Adipose tissue (tissue), 3 donors: ENCODE data around the gene PLCL2. TPM values are rescaled to one million over a fixed set of nuclear protein-coding genes. Genes with fewer than 3 reads are reported as not detected.

Experiments used
- H3K27ac ChIP-seq: one replicate; pipeline ENCODE4 v1.5.1; 2013; ENCODE audit warnings: low read depth, low read length
- WGBS, 3 donors: extraction: QIAGEN DNeasy Blood & Tissue Kit; methylation state at CpG; one replicate each; pipeline ENCODE4 v1.1.7; 2013; 5-methylcytosine and 5-hydroxymethylcytosine counted together
- polyA plus RNA-seq, 3 donors: library from polyadenylated mRNA; stranded (reverse); fragments of 200-250 nt; gene quantifications; one replicate each; pipeline ENCODE4 v1.2.3, GENCODE V29; 2013
- donor health status: healthy with polysubstance abuse.
- donor health status: Bipolar disorder and iron deficiency.
- donor health status: healthy.

PLCL2 gene
- polyA plus RNA-seq, 3 donors = 3.3 to 7.2 (median 6.4) TPM

GRCh38 chr3:17021614-17022013, 136.9 kb downstream of the PLCL2 start:
- 86 to 90% (median 88%) methylated on average over 1 of the region's 1 CpG for WGBS, 3 donors
- no peak overlapping the region for H3K27ac ChIP-seq

GRCh38 chr3:17023006-17023664, 138.4 kb downstream of the PLCL2 start:
- H3K27ac ChIP-seq = no peak overlapping the region
- 63 to 80% (median 70%) methylated on average over 6 of the region's 6 CpGs for WGBS, 3 donors

- H3K27ac ChIP-seq = no peak overlapping the region
- WGBS, 3 donors = 78 to 92% (median 92%) methylated on average over 5 of the region's 5 CpGs
Measured at GRCh38 chr3:17025594-17026139, 140.9 kb downstream of the PLCL2 start.

- 48 to 85% (median 71%) methylated on average over 1 of the region's 1 CpG for WGBS, 3 donors
- no peak overlapping the region for H3K27ac ChIP-seq
Measured at GRCh38 chr3:17027318-17027717, 142.6 kb downstream of the PLCL2 start.

GRCh38 chr3:17028363-17028762, 143.6 kb downstream of the PLCL2 start:
- WGBS, 3 donors = 96 to 99% (median 97%) methylated on average over 4 of the region's 4 CpGs
- H3K27ac ChIP-seq = no peak overlapping the region

GRCh38 chr3:17030438-17030837, 145.7 kb downstream of the PLCL2 start:
- 54 to 61% (median 56%) methylated on average over 3 of the region's 3 CpGs for WGBS, 3 donors
- H3K27ac ChIP-seq = no peak overlapping the region

- no peak overlapping the region for H3K27ac ChIP-seq
- WGBS, 3 donors = 72 to 84% (median 75%) methylated on average over 4 of the region's 4 CpGs
Measured at GRCh38 chr3:17030956-17031652, 146.3 kb downstream of the PLCL2 start.

- WGBS, 3 donors = 32 to 55% (median 53%) methylated on average over 3 of the region's 3 CpGs
- H3K27ac ChIP-seq = no peak overlapping the region
Measured at GRCh38 chr3:17032407-17033034, 147.8 kb downstream of the PLCL2 start.

- 56 to 67% (median 59%) methylated on average over 3 of the region's 3 CpGs for WGBS, 3 donors
- no peak overlapping the region for H3K27ac ChIP-seq
Measured at GRCh38 chr3:17033516-17034168, 148.9 kb downstream of the PLCL2 start.

- no peak overlapping the region for H3K27ac ChIP-seq
- WGBS, 3 donors = 48 to 80% (median 51%) methylated on average over 5 of the region's 5 CpGs
Measured at GRCh38 chr3:17035033-17035432, 150.3 kb downstream of the PLCL2 start.

GRCh38 chr3:17035966-17036365, 151.2 kb downstream of the PLCL2 start:
- WGBS, 3 donors = 66 to 84% (median 72%) methylated on average over 6 of the region's 6 CpGs
- no peak overlapping the region for H3K27ac ChIP-seq

GRCh38 chr3:17038141-17038540, 153.4 kb downstream of the PLCL2 start:
- WGBS, 3 donors = 75 to 98% (median 94%) methylated on average over 3 of the region's 3 CpGs
- no peak overlapping the region for H3K27ac ChIP-seq

- 97 to 100% (median 98%) methylated on average over 1 of the region's 1 CpG for WGBS, 3 donors
- no peak overlapping the region for H3K27ac ChIP-seq
Measured at GRCh38 chr3:17038900-17039553, 154.3 kb downstream of the PLCL2 start.

GRCh38 chr3:17039594-17039993, 154.8 kb downstream of the PLCL2 start:
- 18 to 73% (median 23%) methylated on average over 2 of the region's 2 CpGs for WGBS, 3 donors
- H3K27ac ChIP-seq = no peak overlapping the region

- H3K27ac ChIP-seq = no peak overlapping the region
- 95 to 97% (median 96%) methylated on average over 5 of the region's 5 CpGs for WGBS, 3 donors
Measured at GRCh38 chr3:17040322-17040989, 155.7 kb downstream of the PLCL2 start.

GRCh38 chr3:17040990-17041377, 156.2 kb downstream of the PLCL2 start:
- H3K27ac ChIP-seq = no peak overlapping the region
- WGBS, 3 donors = 85 to 91% (median 89%) methylated on average over 5 of the region's 5 CpGs

- WGBS, 3 donors = 83 to 95% (median 93%) methylated on average over 2 of the region's 2 CpGs
- H3K27ac ChIP-seq = no peak overlapping the region
Measured at GRCh38 chr3:17044855-17045254, 160.1 kb downstream of the PLCL2 start.

GRCh38 chr3:17045705-17046104, 160.9 kb downstream of the PLCL2 start:
- H3K27ac ChIP-seq = no peak overlapping the region
- WGBS, 3 donors = 86 to 90% (median 88%) methylated on average over 7 of the region's 7 CpGs
